ENCODE data around the gene ANXA2.
"Not testable (repeated sequence)": the region's sequence is repeated elsewhere in the genome, so short reads cannot be mapped to it uniquely, and the experiment has no call there.

Gene ANXA2

GRCh38 chr15:60412807-60413206, 15.0 kb upstream of the ANXA2 start:
- DNase-seq; intact Hi-C loops (cut with DNase I): not testable (repeated sequence)

- intact Hi-C loops (cut with DNase I) = no loop called here
- DNase-seq = no peak
Measured at GRCh38 chr15:60411774-60412425, 14.1 kb upstream of the ANXA2 start.

- DNase-seq; intact Hi-C loops (cut with DNase I): not testable (repeated sequence)
Measured at GRCh38 chr15:60410350-60410749, 12.6 kb upstream of the ANXA2 start.

- DNase-seq = no peak
- intact Hi-C loops (cut with DNase I) = no loop called here
Measured at GRCh38 chr15:60408463-60408981, 10.7 kb upstream of the ANXA2 start.

- intact Hi-C loops (cut with DNase I) = no loop called here
- DNase-seq = no peak
Measured at GRCh38 chr15:60407415-60407805, 9.6 kb upstream of the ANXA2 start.

- intact Hi-C loops (cut with DNase I) = no loop called here
- peak in 1 of 42 donors; percentile 42 for DNase-seq
Measured at GRCh38 chr15:60406513-60407414, 9.0 kb upstream of the ANXA2 start.

- no peak for DNase-seq
- intact Hi-C loops (cut with DNase I) = no loop called here
Measured at GRCh38 chr15:60405399-60405798, 7.6 kb upstream of the ANXA2 start.

- intact Hi-C loops (cut with DNase I); DNase-seq: not testable (repeated sequence)
Measured at GRCh38 chr15:60404351-60404750, 6.6 kb upstream of the ANXA2 start.

GRCh38 chr15:60400944-60401343, 3.2 kb upstream of the ANXA2 start:
- intact Hi-C loops (cut with DNase I) = no loop called here
- no peak for DNase-seq

- DNase-seq = no peak
- intact Hi-C loops (cut with DNase I) = no loop called here
Measured at GRCh38 chr15:60399931-60400330, 2.1 kb upstream of the ANXA2 start.

GRCh38 chr15:60399246-60399915, 1.6 kb upstream of the ANXA2 start:
- intact Hi-C loops (cut with DNase I) = no loop called here
- DNase-seq = no peak

- DNase-seq = peak in 1 of 42 donors; percentile 5
- intact Hi-C loops (cut with DNase I) = no loop called here
Measured at GRCh38 chr15:60396958-60397771, 621 bp downstream of the ANXA2 start.

- intact Hi-C loops (cut with DNase I) = no loop called here
- DNase-seq = no peak
Measured at GRCh38 chr15:60396560-60396957, 1.2 kb downstream of the ANXA2 start.

GRCh38 chr15:60396100-60396499, 1.7 kb downstream of the ANXA2 start:
- intact Hi-C loops (cut with DNase I) = no loop called here
- DNase-seq = no peak

- intact Hi-C loops (cut with DNase I) = no loop called here
- DNase-seq = no peak
Measured at GRCh38 chr15:60395276-60396011, 2.3 kb downstream of the ANXA2 start.

GRCh38 chr15:60394689-60395097, 3.1 kb downstream of the ANXA2 start:
- no peak for DNase-seq
- intact Hi-C loops (cut with DNase I) = no loop called here

GRCh38 chr15:60392986-60393790, 4.6 kb downstream of the ANXA2 start:
- intact Hi-C loops (cut with DNase I) = no loop called here
- DNase-seq = peak in 19 of 42 donors; percentile 8 to 72 (median 31)
